T47D (cell line): ENCODE data around the gene ABCA2.
"Not testable (repeated sequence)": the region's sequence is repeated elsewhere in the genome, so short reads cannot be mapped to it uniquely, and the experiment has no call there.

Source experiments
- DNase-seq, 2 experiments: peaks; one replicate each; pipeline versions ENCODE4 v3.0.0 to v3.0.0-alpha.2; 2011 to 2012; ENCODE audit warnings: low read depth in 1 of 2, low spot score in 1 of 2
- JUND ChIP-seq: IDR thresholded peaks from 2 replicates; pipeline ENCODE4 v1.6.1; 2012; ENCODE audit warnings: low read depth
- in situ Hi-C: cut with HindIII; loops from 2 replicates; pipeline ENCODE4 v1.10.0; 2016; ENCODE audit warnings: low sequenced_read_pairs, low pct_unique_long_range_greater_than_20kb

Gene ABCA2

GRCh38 chr9:137039611-137040366 lies 11.8 kb upstream of the ABCA2 start:
- no peak for TF ChIP-seq JUND
- in situ Hi-C loops = no loop called here
- no peak for DNase-seq

- TF ChIP-seq JUND = no peak
- DNase-seq = no peak
- in situ Hi-C loops = no loop called here
Observed at GRCh38 chr9:137038916-137039315, 10.9 kb upstream of the ABCA2 start.

- in situ Hi-C loops = no loop called here
- DNase-seq = no peak
Observed at GRCh38 chr9:137037483-137037882, 9.4 kb upstream of the ABCA2 start.

GRCh38 chr9:137037035-137037434 lies 9.0 kb upstream of the ABCA2 start:
- in situ Hi-C loops = no loop called here
- no peak for TF ChIP-seq JUND
- no peak for DNase-seq

More at GRCh38 chr9:137037483-137037882, 9.4 kb upstream of the ABCA2 start:
- TF ChIP-seq JUND = no peak

GRCh38 chr9:137035937-137036336 lies 7.9 kb upstream of the ABCA2 start:
- in situ Hi-C loops = no loop called here
- no peak for DNase-seq
- no peak for TF ChIP-seq JUND

- in situ Hi-C loops = no loop called here
- no peak for DNase-seq
- no peak for TF ChIP-seq JUND
Observed at GRCh38 chr9:137035507-137035834, 7.4 kb upstream of the ABCA2 start.

GRCh38 chr9:137034709-137035506 lies 6.9 kb upstream of the ABCA2 start:
- no peak for TF ChIP-seq JUND
- DNase-seq = peak; percentile 91 to 95
- in situ Hi-C loops = no loop called here

- peak in 1 of 2 experiments; percentile 59 for DNase-seq
- in situ Hi-C loops = no loop called here
- TF ChIP-seq JUND = no peak
Observed at GRCh38 chr9:137034039-137034708, 6.1 kb upstream of the ABCA2 start.

GRCh38 chr9:137033481-137033880 lies 5.4 kb upstream of the ABCA2 start:
- in situ Hi-C loops, DNase-seq: not testable (repeated sequence)

GRCh38 chr9:137032858-137033257 lies 4.8 kb upstream of the ABCA2 start:
- no peak for TF ChIP-seq JUND
- DNase-seq = no peak
- in situ Hi-C loops = no loop called here

- in situ Hi-C loops = no loop called here
- DNase-seq = no peak
- TF ChIP-seq JUND = no peak
Observed at GRCh38 chr9:137031904-137032640, 4.0 kb upstream of the ABCA2 start, which contains the start of gene FUT7. TSS of gene FUT7 (minus strand) at chr9:137032088. CDS start at chr9:137031991, 97 bp downstream.

GRCh38 chr9:137030538-137031527 lies 2.8 kb upstream of the ABCA2 start:
- in situ Hi-C loops = no loop called here
- no peak for TF ChIP-seq JUND
- no peak for DNase-seq
